H1 (cell line): Measurements from ENCODE around the gene FCER2. TPM values are rescaled to one million over a fixed set of nuclear protein-coding genes. Genes with fewer than 3 reads are reported as not detected.

ENCODE experiments used
- CTCF ChIA-PET: fragments of 300-600 bp; sonication (Branson Sonifier 250); formaldehyde crosslinking; loops from one replicate; lab custom pipeline; 2021; ENCODE audit not compliant: partially characterized antibody; lab: Charles Lee
- POLR2A ChIA-PET: fragments of 300-600 bp; sonication (Branson Sonifier 250); formaldehyde crosslinking; loops from one replicate; lab custom pipeline; 2021; ENCODE audit warnings: inconsistent platforms; ENCODE audit not compliant: partially characterized antibody; lab: Charles Lee
- DNase-seq, 2 experiments: peaks; one replicate each; pipeline versions ENCODE4 v3.0.0 to v3.0.0-alpha.2; 2010 to 2022; ENCODE audit warnings: low spot score in 2 of 2, low read depth in 1 of 2, mixed read lengths in 1 of 2
- FAIRE-seq: peaks from 2 replicates; lab custom pipeline; 2011; peaks lifted over from hg19 to GRCh38; lab: Jason Lieb, UNC
- H2AFZ ChIP-seq: 2 replicates; pipeline ENCODE4 v1.8.1; 2012; ENCODE audit warnings: low read length, inconsistent platforms
- H2AK5ac ChIP-seq: 2 replicates; pipeline ENCODE4 v1.6.1; 2013; ENCODE audit warnings: low read depth, low read length
- H2BK120ac ChIP-seq: replicated peaks from 2 replicates; pipeline ENCODE3; 2013; ENCODE audit warnings: low read depth, low read length, inconsistent platforms
- H2BK12ac ChIP-seq: 2 replicates; pipeline ENCODE4 v1.6.1; 2013; ENCODE audit warnings: low read depth, low read length
- H2BK15ac ChIP-seq: 2 replicates; pipeline ENCODE4 v1.6.1; 2013; ENCODE audit warnings: low read length
- H2BK20ac ChIP-seq: 2 replicates; pipeline ENCODE4 v1.6.1; 2013; ENCODE audit warnings: low read length
- H2BK5ac ChIP-seq: 2 replicates; pipeline ENCODE4 v1.6.1; 2013; ENCODE audit warnings: low read depth, low read length
- H3K14ac ChIP-seq: 2 replicates; pipeline ENCODE4 v1.6.1; 2013; ENCODE audit warnings: inconsistent platforms; ENCODE audit not compliant: insufficient read length
- H3K18ac ChIP-seq: 2 replicates; pipeline ENCODE4 v1.6.1; 2013; ENCODE audit warnings: low read length; ENCODE audit errors: extremely low read depth
- H3K23ac ChIP-seq: 2 replicates; pipeline ENCODE4 v1.6.1; 2013; ENCODE audit warnings: inconsistent platforms; ENCODE audit not compliant: insufficient read length
- H3K23me2 ChIP-seq: 2 replicates; pipeline ENCODE4 v1.6.1; 2013; ENCODE audit warnings: low read depth, low read length
- H3K27ac ChIP-seq: 2 replicates; pipeline ENCODE4 v1.6.1; 2011; ENCODE audit warnings: low read depth, low read length, inconsistent platforms
- H3K27me3 ChIP-seq, 4 experiments: replicated peaks in 1 of 4; 1 replicate in 1 of 4; 2 replicates in 3 of 4; pipeline versions ENCODE4 v1.6.1 to v1.8.1; 2011 to 2013; ENCODE audit warnings: low read length in 3 of 4, mild to moderate bottlenecking in 3 of 4, inconsistent platforms in 2 of 4, mixed read lengths in 2 of 4, moderate library complexity in 1 of 4; ENCODE audit not compliant: control insufficient read depth in 3 of 4, insufficient read depth in 3 of 4; ENCODE audit errors: extremely low read depth in 1 of 4
- H3K36me3 ChIP-seq, 4 experiments: 2 replicates each; pipeline versions ENCODE4 v1.6.1 to v1.8.1; 2011 to 2013; ENCODE audit warnings: mild to moderate bottlenecking in 4 of 4, low read length in 3 of 4, moderate library complexity in 2 of 4, control low read depth in 1 of 4, inconsistent platforms in 1 of 4; ENCODE audit not compliant: insufficient read depth in 4 of 4, control insufficient read depth in 2 of 4
- H3K4ac ChIP-seq: replicated peaks from 2 replicates; pipeline ENCODE3; 2013; ENCODE audit warnings: low read length, low read depth, mixed read lengths, inconsistent platforms; ENCODE audit not compliant: insufficient read length
- H3K4me1 ChIP-seq, 4 experiments: replicated peaks in 1 of 4; 1 replicate in 1 of 4; 2 replicates in 3 of 4; pipeline versions ENCODE4 v1.6.1 to v1.8.1; 2011 to 2013; ENCODE audit warnings: low read length in 3 of 4, inconsistent platforms in 2 of 4, mixed read lengths in 1 of 4; ENCODE audit not compliant: insufficient read depth in 4 of 4, control insufficient read depth in 3 of 4
- H3K4me2 ChIP-seq, 2 experiments: 2 replicates each; pipeline versions ENCODE4 v1.6.1 to v1.8.1; 2011 to 2013; ENCODE audit warnings: low read depth in 2 of 2, low read length in 2 of 2, control low read depth in 1 of 2, inconsistent platforms in 1 of 2, mild to moderate bottlenecking in 1 of 2; ENCODE audit not compliant: insufficient read depth in 1 of 2
- H3K4me3 ChIP-seq, 4 experiments: fragments of 200-600, 300-600 bp in 1 of 4; sonication (generic), shearing (Covaris generic), sonication (Bioruptor Twin) in 1 of 4; 2 replicates each; pipeline versions ENCODE4 v1.5.1 to v1.8.1; 2011 to 2016; ENCODE audit warnings: low read length in 4 of 4, low read depth in 3 of 4, control low read depth in 2 of 4, inconsistent platforms in 2 of 4, mild to moderate bottlenecking in 2 of 4, mixed read lengths in 1 of 4, moderate library complexity in 1 of 4; ENCODE audit not compliant: insufficient read depth in 2 of 4; ENCODE audit errors: extremely low read depth in 1 of 4
- H3K56ac ChIP-seq: replicated peaks from 2 replicates; pipeline ENCODE3; 2013; ENCODE audit warnings: low read depth, mild to moderate bottlenecking, mixed read lengths, low read length, inconsistent platforms; ENCODE audit not compliant: insufficient read length
- H3K79me1 ChIP-seq: 2 replicates; pipeline ENCODE4 v1.6.1; 2013; ENCODE audit warnings: low read depth, low read length, control low read depth
- H3K79me2 ChIP-seq, 2 experiments: 2 replicates each; pipeline versions ENCODE4 v1.6.1 to v1.8.1; 2012 to 2013; ENCODE audit warnings: low read length in 2 of 2, mild to moderate bottlenecking in 2 of 2, inconsistent platforms in 1 of 2; ENCODE audit not compliant: insufficient read depth in 2 of 2, control insufficient read depth in 1 of 2
- H3K9ac ChIP-seq, 4 experiments: replicated peaks in 1 of 4; 1 replicate in 1 of 4; 2 replicates in 3 of 4; pipeline versions ENCODE4 v1.6.1 to v1.8.1; 2011 to 2013; ENCODE audit warnings: low read depth in 3 of 4, low read length in 3 of 4, control low read depth in 2 of 4, mild to moderate bottlenecking in 2 of 4, moderate library complexity in 2 of 4, inconsistent platforms in 1 of 4; ENCODE audit errors: extremely low read depth in 1 of 4
- H3K9me3 ChIP-seq, 2 experiments: 2 replicates each; pipeline versions ENCODE4 v1.6.1 to v1.8.1; 2012 to 2013; ENCODE audit warnings: mild to moderate bottlenecking in 2 of 2, moderate library complexity in 2 of 2, control low read depth in 1 of 2, inconsistent platforms in 1 of 2, low read depth in 1 of 2, low read length in 1 of 2, mixed read lengths in 1 of 2; ENCODE audit not compliant: insufficient read depth in 2 of 2
- H4K20me1 ChIP-seq, 2 experiments: replicated peaks in 1 of 2; 2 replicates each; pipeline versions ENCODE3 to v1.8.1; 2011 to 2013; ENCODE audit warnings: inconsistent platforms in 2 of 2, low read length in 2 of 2, mild to moderate bottlenecking in 1 of 2; ENCODE audit not compliant: insufficient read depth in 2 of 2, control insufficient read depth in 1 of 2
- H4K5ac ChIP-seq: 2 replicates; pipeline ENCODE4 v1.6.1; 2013; ENCODE audit warnings: low read length, low read depth, mixed read lengths, inconsistent platforms; ENCODE audit not compliant: insufficient read length
- H4K8ac ChIP-seq: 2 replicates; pipeline ENCODE4 v1.8.0; 2013; ENCODE audit warnings: mild to moderate bottlenecking, moderate library complexity, low read length, inconsistent platforms; ENCODE audit not compliant: insufficient read depth; ENCODE audit errors: extremely low read depth
- H4K91ac ChIP-seq: replicated peaks from 2 replicates; pipeline ENCODE3; 2013; ENCODE audit warnings: low read length, mixed read lengths, inconsistent platforms; ENCODE audit not compliant: insufficient read length
- CBX8 ChIP-seq: fragments of 300-800, 300-1000 bp; sonication (generic); IDR thresholded peaks from 2 replicates; pipeline ENCODE4 v1.7.1; 2016; ENCODE audit warnings: low read depth, low read length, borderline replicate concordance
- GTF2F1 ChIP-seq: IDR thresholded peaks from 2 replicates; pipeline ENCODE4 v1.6.1; 2012; ENCODE audit warnings: low read depth, low read length, improper control_type of control experiment, borderline replicate concordance
- NANOG ChIP-seq: IDR thresholded peaks from 2 replicates; pipeline ENCODE4 v1.6.1; 2011; ENCODE audit warnings: low read length, low read depth, mild to moderate bottlenecking, inconsistent platforms; ENCODE audit not compliant: insufficient read depth, poor library complexity, severe bottlenecking
- SAP30 ChIP-seq: fragments of 300-600 bp; sonication (generic); IDR thresholded peaks from 2 replicates; pipeline ENCODE4 v1.7.1; 2012; ENCODE audit warnings: low read length, moderate library complexity, mild to moderate bottlenecking, inconsistent platforms; ENCODE audit not compliant: insufficient read depth, insufficient replicate concordance
- SIX5 ChIP-seq: IDR thresholded peaks from 2 replicates; pipeline ENCODE4 v1.6.1; 2011; ENCODE audit warnings: mild to moderate bottlenecking, low read depth, low read length
- SRF ChIP-seq: IDR thresholded peaks from 2 replicates; pipeline ENCODE4 v1.6.1; 2011; ENCODE audit warnings: mild to moderate bottlenecking, low read depth, low read length, moderate library complexity
- WGBS, 2 experiments: shearing (Covaris generic) in 1 of 2; methylation state at CpG; one replicate each; pipeline versions ENCODE4 v1.1.6 to v1.1.7; 2013 to 2015; ENCODE audit warnings: low lambda C conversion rate in 2 of 2, mixed read lengths in 2 of 2, inconsistent platforms in 1 of 2, low coverage in 1 of 2, missing lambda C conversion rate in 1 of 2; ENCODE audit not compliant: insufficient replicate concordance in 2 of 2, insufficient coverage in 1 of 2, insufficient read length in 1 of 2; ENCODE audit errors: extremely low coverage in 1 of 2, missing lambda C conversion rate in 1 of 2; 5-methylcytosine and 5-hydroxymethylcytosine counted together
- polyA plus RNA-seq, 7 experiments: library from polyadenylated mRNA; depleted of rRNA in 3 of 7; stranded (reverse) in 5 of 7; unstranded in 2 of 7; fragments of >200 nt in 5 of 7; fragments of 200-250 nt in 2 of 7; gene quantifications; 1 replicate in 5 of 7; 2 replicates in 1 of 7; 4 replicates in 1 of 7; pipeline versions ENCODE4 v1.2.1 to v1.2.3, GENCODE V29; 2011 to 2013; ENCODE audit warnings: missing spikeins in 2 of 7, mixed read lengths in 2 of 7
- total RNA-seq: library from RNA; stranded (reverse); fragmentation: NEBNext Ultra II Directional; extraction: Animal tissue kit (Norgen Biotek cat#: 25700); gene quantifications from 2 replicates; pipeline ENCODE4 v1.2.1, GENCODE V29; 2021

The FCER2 gene
- total and polyA plus RNA-seq, 2 of the 8 experiments (the other 6 are each of a cell fraction or from before 2014, with no cell fraction given), result 0.67 TPM; not detected in 1

DNA sequence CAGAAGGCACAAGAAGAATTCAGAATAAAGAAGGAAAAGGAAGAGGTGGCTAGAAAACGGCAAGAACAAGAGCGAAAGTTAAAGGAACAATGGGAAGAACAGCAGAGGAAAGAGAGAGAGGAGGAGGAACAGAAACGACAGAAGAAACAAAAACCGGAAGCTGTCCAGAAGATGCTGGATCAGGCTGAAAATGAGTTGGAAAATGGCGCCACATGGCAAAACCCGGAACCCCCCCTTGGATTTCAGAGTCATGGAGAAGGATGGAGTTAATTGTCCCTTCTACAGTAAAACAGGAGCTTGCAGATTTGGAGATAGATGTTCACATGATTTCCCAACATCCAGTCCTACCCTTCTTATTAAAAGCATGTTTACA is 38.7 kb upstream of the FCER2 start:
- Histone ChIP-seq H2AFZ (no peak overlapping the region), H3K18ac (no peak overlapping the region), H3K23ac (no peak overlapping the region), H3K27me3 (peaks cover 0 to 2% (median 0%) of the 10 kb centered on the region in 4 experiments; a peak in 2 of 7 replicates), H3K4me3 (no peak overlapping the region), H3K56ac (no peak overlapping the region), H3K14ac (no peak overlapping the region), H3K79me2 (no peaks in the 10 kb centered on the region), H2BK15ac (no peak overlapping the region), H3K9me3 (no peaks in the 10 kb centered on the region; a peak in 1 of 4 replicates), H3K4me2 (no peak overlapping the region), H3K36me3 (no peaks in the 10 kb centered on the region), H3K9ac (no peak overlapping the region), H4K5ac (no peak overlapping the region), H2BK120ac (no peak overlapping the region), H2BK5ac (no peak overlapping the region), H2BK12ac (no peak overlapping the region), H2AK5ac (no peak overlapping the region), H3K79me1 (no peaks in the 10 kb centered on the region), H4K20me1 (no peaks in the 10 kb centered on the region), H2BK20ac (no peak overlapping the region), H4K8ac (no peak overlapping the region), H3K4me1 (peaks cover 0 to 3% (median 0%) of the 10 kb centered on the region in 4 experiments; a peak in 1 of 7 replicates), H3K4ac (no peak overlapping the region), H4K91ac (no peak overlapping the region), H3K27ac (no peak overlapping the region), H3K23me2 (no peaks in the 10 kb centered on the region)
- 90% methylated on average over 6 of the region's 6 CpGs; no CpG with 5 or more reads in 1 of the 2 experiments for WGBS, 2 experiments
- TF ChIP-seq SRF (no peak), SIX5 (no peak), CBX8 (no peak), SAP30 (no peak), GTF2F1 (no peak), NANOG (no peak)
- ChIA-PET CTCF (interaction anchor here (1.0 kb wide), 1 partner anchor 9 kb away, joined by 4 read pairs; no protein-coding TSS in a partner anchor), POLR2A (interaction anchor here (0.6 kb wide), 1 partner anchor 219 kb away, joined by 3 read pairs; no protein-coding TSS in a partner anchor)
- FAIRE-seq (no peak), DNase-seq (no peak)
